Common myeloid progenitor, CD34-positive (primary cell): ENCODE data around the gene PLET1. TPM values are rescaled to one million over a fixed set of nuclear protein-coding genes. Genes with fewer than 3 reads are reported as not detected.

Experiments
- CTCF ChIA-PET: fragments of 350-600 bp; sonication (Branson Sonifier 250); formaldehyde crosslinking; loops from one replicate; lab custom pipeline; 2021; ENCODE audit warnings: antibody characterized with exemption; lab: Charles Lee
- POLR2A ChIA-PET: fragments of 350-600 bp; sonication (Branson Sonifier 250); formaldehyde crosslinking; loops from one replicate; lab custom pipeline; 2021; ENCODE audit warnings: antibody characterized with exemption; lab: Charles Lee
- DNase-seq, 3 donors: peaks; one replicate each; pipeline versions ENCODE4 v3.0.0 to v3.0.0-alpha.2; 2013
- H3K27ac ChIP-seq, 2 experiments: 1 replicate in 1 of 2; 2 replicates in 1 of 2; pipeline ENCODE4 v1.7.0; 2013; ENCODE audit warnings: inconsistent platforms in 2 of 2, low read length in 2 of 2, mild to moderate bottlenecking in 2 of 2, low read depth in 1 of 2, moderate library complexity in 1 of 2; ENCODE audit not compliant: severe bottlenecking in 2 of 2, insufficient read depth in 1 of 2, poor library complexity in 1 of 2
- H3K27me3 ChIP-seq, 5 experiments: replicated peaks in 2 of 5; 1 replicate in 3 of 5; 2 replicates in 2 of 5; pipeline versions ENCODE4 v1.6.1 to v1.7.0; 2013; ENCODE audit warnings: low read length in 4 of 5, mild to moderate bottlenecking in 2 of 5, moderate library complexity in 2 of 5, inconsistent platforms in 1 of 5; ENCODE audit not compliant: insufficient read depth in 5 of 5, control insufficient read depth in 4 of 5
- H3K36me3 ChIP-seq, 4 experiments: 1 replicate in 2 of 4; 2 replicates in 2 of 4; pipeline versions ENCODE4 v1.6.1 to v1.7.0; 2013; ENCODE audit warnings: low read length in 3 of 4, control low read depth in 1 of 4, mild to moderate bottlenecking in 1 of 4; ENCODE audit not compliant: control insufficient read depth in 4 of 4, insufficient read depth in 4 of 4
- H3K4me1 ChIP-seq, 4 experiments: 1 replicate in 3 of 4; 2 replicates in 1 of 4; pipeline versions ENCODE4 v1.6.1 to v1.7.1; 2013; ENCODE audit warnings: low read length in 3 of 4, mild to moderate bottlenecking in 3 of 4, control low read depth in 1 of 4, inconsistent platforms in 1 of 4, moderate library complexity in 1 of 4; ENCODE audit not compliant: control insufficient read depth in 4 of 4, insufficient read depth in 4 of 4; ENCODE audit errors: control extremely low read depth in 1 of 4
- H3K4me3 ChIP-seq, 7 experiments: 1 replicate in 4 of 7; 2 replicates in 3 of 7; pipeline versions ENCODE4 v1.5.1 to v1.7.0; 2013; ENCODE audit warnings: mild to moderate bottlenecking in 7 of 7, low read length in 6 of 7, moderate library complexity in 6 of 7, inconsistent platforms in 2 of 7, low read depth in 2 of 7, control low read depth in 1 of 7; ENCODE audit not compliant: insufficient read depth in 4 of 7, control insufficient read depth in 1 of 7; ENCODE audit errors: extremely low read depth in 1 of 7
- H3K9me3 ChIP-seq, 5 experiments: 1 replicate in 4 of 5; 2 replicates in 1 of 5; pipeline versions ENCODE4 v1.6.1 to v1.7.1; 2013; ENCODE audit warnings: low read length in 4 of 5, mild to moderate bottlenecking in 2 of 5, inconsistent platforms in 1 of 5, low read depth in 1 of 5, moderate library complexity in 1 of 5; ENCODE audit not compliant: control insufficient read depth in 4 of 5, insufficient read depth in 2 of 5; ENCODE audit errors: control extremely low read depth in 1 of 5
- WGBS: methylation state at CpG from one replicate; pipeline ENCODE4 v1.1.5; 2013; ENCODE audit not compliant: insufficient coverage; 5-methylcytosine and 5-hydroxymethylcytosine counted together
- polyA plus RNA-seq: library from polyadenylated mRNA; unstranded; fragments of 120-200 nt; gene quantifications from one replicate; pipeline ENCODE4 v1.2.1, GENCODE V29; 2013

Gene PLET1, protein sequence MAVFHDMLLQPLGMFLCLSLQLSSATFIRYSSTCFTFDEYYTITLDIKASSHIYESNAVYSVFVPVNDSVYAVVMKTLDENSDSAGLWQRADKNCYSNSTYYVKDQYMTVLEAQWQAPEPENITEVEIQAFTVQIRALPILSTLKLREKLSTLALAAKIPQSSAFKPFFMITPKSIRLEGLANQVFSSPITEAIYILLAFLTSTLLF
- not detected for polyA plus RNA-seq

DNA sequence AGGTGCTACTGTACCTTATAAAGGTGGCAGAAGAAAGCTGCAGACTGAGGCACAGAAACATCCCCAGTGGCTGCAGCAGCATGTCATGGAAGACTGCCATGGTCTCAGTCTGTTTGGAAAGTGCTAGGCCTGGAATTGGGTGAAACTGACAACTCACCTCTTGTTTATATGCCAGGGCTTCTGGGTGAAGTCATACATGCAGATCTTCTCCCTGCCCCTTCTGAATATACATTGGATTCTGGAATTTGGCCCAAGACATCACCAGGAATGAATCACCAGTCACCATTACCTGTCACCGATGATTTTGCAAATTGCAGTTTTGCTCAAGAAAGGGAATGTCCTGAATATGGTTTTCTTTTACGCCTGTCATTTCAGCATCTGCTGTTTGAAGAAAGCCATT, at the start of gene PLET1:
Gene PLET1, minus strand, starts transcription at position 371 of the 400 bp plus-strand sequence. Its CDS starts 271 bp downstream, at position 100.
- Histone ChIP-seq H3K36me3 (no peaks in the 10 kb centered on the region), H3K4me3 (no peak within 1 kb of the TSS), H3K27ac (no peak within 1 kb of the TSS), H3K27me3 (no peaks in the 10 kb centered on the region), H3K4me1 (peaks cover 0 to 4% (median under 1%) of the 10 kb centered on the region in 4 experiments), H3K9me3 (peaks cover 0 to 1% (median 0%) of the 10 kb centered on the region in 5 experiments)
- CTCF ChIA-PET, result interaction anchor here (1.3 to 1.5 kb wide), 2 partner anchors 22 to 27 kb away, joined by 3 read pairs; no protein-coding TSS in a partner anchor
- no peak for DNase-seq
- POLR2A ChIA-PET, result no interaction called here
- WGBS, result 94% methylated on average over 2 of the region's 2 CpGs

DNA sequence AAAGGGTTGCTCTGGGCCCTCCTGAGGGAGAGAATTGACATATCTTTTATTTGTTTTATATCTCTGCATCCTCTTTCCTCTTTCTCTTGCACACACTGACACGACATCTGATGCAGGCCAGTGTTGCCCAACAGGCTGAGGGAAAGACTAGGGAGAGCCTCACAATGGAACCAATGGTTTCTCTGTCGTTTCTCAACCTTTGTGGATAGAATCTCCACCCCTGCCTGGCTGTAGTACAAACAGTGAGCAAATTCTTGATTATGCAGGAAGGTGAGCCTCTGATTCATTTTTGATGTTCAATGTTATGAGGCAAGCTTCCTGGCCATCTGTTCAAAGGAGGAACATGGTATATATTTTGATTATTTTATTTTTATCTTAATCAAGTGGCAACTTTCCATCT, 49.8 kb upstream of the PLET1 start:
- H3K9me3 ChIP-seq, result peaks cover 0 to 4% (median 0%) of the 10 kb centered on the region in 5 experiments
- CTCF ChIA-PET, result no interaction called here

GRCh38 chr11:112308651-112309050, 48.0 kb upstream of the PLET1 start:
- Histone ChIP-seq H3K27ac (no peak overlapping the region), H3K9me3 (peaks cover 0 to 4% (median 0%) of the 10 kb centered on the region in 5 experiments), H3K36me3 (no peaks in the 10 kb centered on the region), H3K27me3 (no peaks in the 10 kb centered on the region), H3K4me3 (no peak overlapping the region), H3K4me1 (peaks cover 0 to 9% (median 2%) of the 10 kb centered on the region in 4 experiments)
- ChIA-PET CTCF (no interaction called here), POLR2A (no interaction called here)
- WGBS, result 100% methylated on average over 2 of the region's 2 CpGs
- DNase-seq, result no peak

More for the DNA sequence above, 49.8 kb upstream of the PLET1 start:
- POLR2A ChIA-PET, result no interaction called here
- Histone ChIP-seq H3K27ac (no peak overlapping the region), H3K27me3 (no peaks in the 10 kb centered on the region), H3K4me1 (peaks cover 0 to 9% (median 2%) of the 10 kb centered on the region in 4 experiments), H3K36me3 (no peaks in the 10 kb centered on the region), H3K4me3 (no peak overlapping the region)
- DNase-seq, result peak in 2 of 3 donors; percentile 64 to 66
- 54% methylated on average over 2 of the region's 2 CpGs for WGBS

GRCh38 chr11:112307616-112308015, 47.0 kb upstream of the PLET1 start:
- POLR2A ChIA-PET, result no interaction called here
- Histone ChIP-seq H3K36me3 (no peaks in the 10 kb centered on the region), H3K4me3 (no peak overlapping the region), H3K9me3 (peaks cover 0 to 4% (median 0%) of the 10 kb centered on the region in 5 experiments), H3K27me3 (no peaks in the 10 kb centered on the region), H3K27ac (no peak overlapping the region), H3K4me1 (peaks cover 0 to 10% (median 3%) of the 10 kb centered on the region in 4 experiments)
- DNase-seq, result no peak
- CTCF ChIA-PET, result no interaction called here

GRCh38 chr11:112306230-112306629, 45.6 kb upstream of the PLET1 start:
- Histone ChIP-seq H3K27ac (no peak overlapping the region), H3K4me1 (peaks cover 0 to 17% (median 12%) of the 10 kb centered on the region in 4 experiments), H3K36me3 (no peaks in the 10 kb centered on the region), H3K9me3 (peaks cover 0 to 4% (median 0%) of the 10 kb centered on the region in 5 experiments), H3K27me3 (no peaks in the 10 kb centered on the region), H3K4me3 (no peak overlapping the region)
- no peak for DNase-seq
- POLR2A ChIA-PET, result no interaction called here
- CTCF ChIA-PET, result interaction anchor here (0.6 to 0.9 kb wide), 2 partner anchors 10 to 192 kb away, joined by 3 read pairs; no protein-coding TSS in a partner anchor
- WGBS, result 100% methylated on average over 1 of the region's 1 CpG

DNA sequence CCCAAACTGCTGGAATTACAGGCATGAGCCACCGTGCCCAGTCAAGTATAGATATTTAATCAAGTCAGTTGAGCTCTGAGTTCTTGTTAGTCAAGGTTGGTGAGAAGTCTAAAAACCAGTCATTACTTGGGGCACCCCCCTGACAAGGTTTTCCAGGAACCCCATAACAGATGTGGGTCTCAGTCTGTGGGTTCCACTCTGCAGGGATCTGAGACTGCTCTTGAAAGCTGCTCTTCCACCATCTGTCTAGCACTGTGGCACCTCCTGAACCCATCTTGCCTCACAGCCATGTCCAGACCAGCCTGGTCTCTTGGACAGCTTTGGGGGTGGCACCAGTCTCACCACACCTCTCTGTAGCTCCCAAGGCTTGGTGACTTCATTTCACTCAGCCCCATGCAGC, 44.3 kb upstream of the PLET1 start:
- DNase-seq, result no peak
- Histone ChIP-seq H3K27ac (no peak overlapping the region), H3K4me3 (no peak overlapping the region), H3K4me1 (peaks cover 0 to 15% (median 8%) of the 10 kb centered on the region in 4 experiments), H3K36me3 (no peaks in the 10 kb centered on the region), H3K27me3 (no peaks in the 10 kb centered on the region), H3K9me3 (peaks cover 0 to 4% (median 0%) of the 10 kb centered on the region in 5 experiments)
- CTCF ChIA-PET, result interaction anchor here (0.7 to 2.0 kb wide), 2 partner anchors 17 to 86 kb away, joined by 3 to 5 read pairs; no protein-coding TSS in a partner anchor
- 100% methylated on average over 1 of the region's 1 CpG for WGBS
- POLR2A ChIA-PET, result interaction anchor here (0.6 kb wide), 1 partner anchor 661 kb away, joined by 3 read pairs; no protein-coding TSS in a partner anchor

DNA sequence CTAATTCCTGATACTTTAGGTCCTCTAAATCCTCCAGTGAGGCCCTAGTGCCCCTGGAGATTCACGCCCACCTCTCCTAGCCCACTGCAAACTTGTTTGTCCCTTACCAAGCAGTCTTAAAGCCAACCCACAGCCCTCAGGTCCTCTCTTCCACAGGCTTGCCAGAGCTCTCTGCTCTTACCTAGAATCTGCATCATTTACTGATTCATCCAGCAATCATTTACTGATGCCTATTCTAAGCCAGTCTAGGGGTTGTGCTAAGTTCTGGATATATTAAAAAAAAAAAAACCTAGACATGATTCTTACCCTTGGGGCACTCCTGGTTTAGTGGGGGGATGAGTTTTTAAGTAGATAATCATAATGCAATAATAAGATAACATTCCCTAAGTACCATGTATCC, 43.0 kb upstream of the PLET1 start:
- Histone ChIP-seq H3K4me3 (no peak overlapping the region), H3K27me3 (no peaks in the 10 kb centered on the region), H3K36me3 (no peaks in the 10 kb centered on the region), H3K4me1 (peaks cover 0 to 16% (median 8%) of the 10 kb centered on the region in 4 experiments), H3K9me3 (peaks cover 0 to 2% (median 0%) of the 10 kb centered on the region in 5 experiments), H3K27ac (no peak overlapping the region)
- CTCF ChIA-PET, result interaction anchor here (2.0 kb wide), 1 partner anchor 16 kb away, joined by 5 read pairs; no protein-coding TSS in a partner anchor
- 100% methylated on average over 1 of the region's 1 CpG for WGBS
- no peak for DNase-seq
- POLR2A ChIA-PET, result no interaction called here
